HG03025 (cell line): Measurements from ENCODE around the gene DCX.

Experiments
- ATAC-seq: cut with Tn5 transposase; IDR thresholded peaks from one replicate; pipeline ENCODE4 v1.9.1; 2021; ENCODE audit warnings: mild to moderate bottlenecking, moderate library complexity; ENCODE audit not compliant: unreplicated experiment, low FRiP score

Gene DCX

DNA sequence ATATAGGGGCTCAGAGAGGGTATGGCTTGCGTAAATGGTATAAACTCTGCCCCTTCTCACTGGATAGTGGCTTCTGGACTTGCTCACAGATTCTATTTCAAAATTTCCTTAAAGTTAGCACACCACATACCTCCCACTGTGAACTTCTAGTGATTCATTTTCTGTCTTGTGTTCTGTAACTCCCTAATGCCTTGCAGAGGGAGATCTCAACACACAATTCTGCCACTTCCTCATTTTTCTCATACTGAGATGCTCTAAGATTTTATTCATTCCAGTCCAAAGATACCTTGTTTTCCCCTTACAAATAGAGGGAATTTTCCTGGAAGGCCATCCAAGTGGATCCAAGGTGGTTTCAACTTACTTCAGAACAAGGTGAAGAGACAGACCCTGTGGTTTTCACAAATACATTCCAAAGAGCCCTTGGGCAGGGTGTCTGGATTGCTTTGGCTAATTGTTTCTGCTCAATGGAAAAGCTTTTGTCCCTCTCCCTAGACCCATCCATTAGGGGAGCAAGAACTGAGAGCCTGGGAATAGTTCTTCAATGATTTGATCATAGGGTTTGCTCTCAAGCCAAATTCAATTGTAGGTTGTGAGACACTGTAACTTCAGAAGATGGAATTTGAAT is 89.6 kb downstream of the DCX start:
- no peak for ATAC-seq

GRCh38 chrX:111319451-111319850 is 92.5 kb downstream of the DCX start:
- ATAC-seq: no peak

GRCh38 chrX:111318901-111319300 is 93.1 kb downstream of the DCX start:
- ATAC-seq: no peak

DNA sequence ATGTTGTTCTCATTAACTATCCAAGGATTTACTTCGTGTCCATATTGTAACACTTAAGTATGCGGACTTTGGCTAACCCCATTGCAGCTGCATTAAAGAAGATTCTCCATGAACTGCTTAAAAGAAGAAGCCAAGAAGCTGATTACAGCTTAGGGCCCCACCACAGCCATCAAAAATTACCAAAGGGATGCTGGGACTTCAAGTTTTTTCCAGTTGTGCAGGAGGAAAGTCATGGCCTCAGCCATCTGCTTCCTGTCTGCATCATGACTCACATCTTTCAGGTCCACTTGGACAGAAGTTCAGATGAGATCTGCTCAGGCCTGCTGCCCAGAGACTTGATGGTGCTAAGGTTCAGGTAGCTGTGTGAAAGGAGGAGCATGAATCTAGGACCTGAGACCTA is 102.9 kb downstream of the DCX start:
- ATAC-seq: no peak

GRCh38 chrX:111308039-111308438 is 104.0 kb downstream of the DCX start:
- ATAC-seq: no peak

DNA sequence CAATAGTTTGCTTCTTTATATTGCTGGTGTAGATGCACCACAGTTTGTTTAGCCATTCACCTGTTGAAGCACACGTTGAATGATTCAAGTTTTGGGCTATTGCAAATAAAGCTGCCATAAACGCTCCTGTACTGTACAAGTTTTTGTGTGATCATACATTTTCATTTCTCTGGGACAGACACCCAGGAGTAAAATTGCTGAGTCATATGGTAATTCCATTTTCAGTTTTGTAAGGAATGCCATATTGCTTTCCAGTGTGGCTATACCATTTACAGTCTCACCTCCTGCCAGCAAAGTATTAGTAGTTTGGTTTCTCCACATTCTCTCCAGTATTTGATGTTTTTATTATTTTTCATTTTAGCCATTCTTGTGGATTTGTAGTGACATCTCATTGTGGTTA is 109.7 kb downstream of the DCX start:
- no peak for ATAC-seq

GRCh38 chrX:111288841-111289240 is 123.2 kb downstream of the DCX start:
- no peak for ATAC-seq

- ATAC-seq: no peak
Measured at GRCh38 chrX:111284631-111285293, 127.2 kb downstream of the DCX start.

DNA sequence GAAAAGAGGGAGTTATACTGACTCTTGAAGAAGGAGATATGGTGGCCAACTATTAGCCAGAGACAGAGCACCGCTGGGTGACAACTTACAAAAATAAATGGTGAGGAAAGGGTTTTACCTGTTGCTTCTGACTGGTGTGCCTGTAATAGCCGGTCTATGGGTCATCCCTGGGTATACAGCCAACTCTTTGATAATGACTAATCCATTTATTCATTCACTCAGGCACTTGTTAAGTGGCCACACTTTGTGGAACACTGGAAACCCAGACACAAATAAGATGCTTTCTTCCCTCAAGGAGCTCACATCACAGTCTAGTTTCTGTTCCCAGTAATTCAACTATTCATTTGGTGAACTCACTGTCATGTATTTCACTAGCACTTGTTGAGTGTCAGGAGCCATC is 128.5 kb downstream of the DCX start:
- ATAC-seq: no peak

DNA sequence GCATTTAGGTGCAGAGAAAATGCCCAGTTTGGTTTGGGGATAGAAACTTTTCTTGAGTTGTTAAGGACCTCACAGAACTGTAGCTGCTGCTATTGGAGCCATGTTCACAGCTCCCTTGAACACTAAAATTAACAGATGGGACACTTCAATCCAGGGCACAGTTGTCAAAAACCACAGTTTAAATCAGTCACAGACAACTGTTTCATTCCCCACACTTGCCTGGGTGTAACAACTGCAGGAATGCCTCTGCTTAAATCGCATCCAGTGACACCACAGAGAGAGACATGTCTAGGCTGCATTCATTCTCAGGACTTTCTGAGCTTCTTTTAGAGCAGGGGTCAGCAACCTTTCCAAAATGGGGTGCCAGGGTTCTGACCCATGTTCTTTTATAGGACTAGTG is 129.0 kb downstream of the DCX start:
- ATAC-seq: no peak

DNA sequence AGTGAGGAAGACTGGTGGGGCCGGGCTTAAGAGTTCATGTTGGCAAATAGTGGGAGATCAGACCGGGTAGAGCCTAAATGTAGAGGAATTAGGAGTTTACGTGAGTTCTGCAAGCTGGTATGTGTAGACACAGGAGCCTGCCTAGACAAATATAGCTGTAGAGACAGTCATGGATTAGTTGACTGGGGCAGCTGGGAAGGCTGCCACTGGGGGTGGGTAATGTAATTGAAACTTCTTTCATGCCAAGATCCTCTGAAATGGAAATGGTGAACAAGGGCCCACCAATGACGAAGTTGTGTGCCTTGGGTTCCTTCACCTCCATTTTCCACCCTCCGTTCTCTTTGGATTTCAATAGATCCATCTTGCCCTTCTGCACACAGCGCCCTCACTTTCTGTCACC is 129.9 kb downstream of the DCX start:
- ATAC-seq: no peak

- ATAC-seq: no peak
Measured at GRCh38 chrX:111270339-111270738, 141.7 kb downstream of the DCX start, which contains the start of gene CAPN6. Gene CAPN6, minus strand, starts transcription at chrX:111270483. Its CDS starts 6,547 bp downstream, at chrX:111263936.

DNA sequence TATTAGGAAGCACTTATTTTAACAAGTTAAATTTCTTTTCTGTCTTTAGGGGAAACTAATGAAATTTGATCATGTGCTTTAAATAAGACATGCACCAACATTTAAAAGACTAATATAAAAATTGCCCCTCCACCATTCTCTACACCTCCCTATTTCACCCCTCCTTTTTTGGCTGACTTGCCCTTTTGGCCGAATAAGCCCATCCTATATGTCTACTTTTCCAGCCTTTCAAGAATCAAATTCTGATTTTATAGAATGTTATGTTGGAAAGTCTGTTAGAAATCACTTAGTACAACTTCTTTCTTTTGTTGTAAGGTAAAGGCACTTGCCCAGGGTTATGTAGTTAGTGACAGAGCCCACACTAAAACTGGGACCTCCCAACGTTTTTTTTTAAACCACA is 143.5 kb downstream of the DCX start:
- ATAC-seq: no peak

DNA sequence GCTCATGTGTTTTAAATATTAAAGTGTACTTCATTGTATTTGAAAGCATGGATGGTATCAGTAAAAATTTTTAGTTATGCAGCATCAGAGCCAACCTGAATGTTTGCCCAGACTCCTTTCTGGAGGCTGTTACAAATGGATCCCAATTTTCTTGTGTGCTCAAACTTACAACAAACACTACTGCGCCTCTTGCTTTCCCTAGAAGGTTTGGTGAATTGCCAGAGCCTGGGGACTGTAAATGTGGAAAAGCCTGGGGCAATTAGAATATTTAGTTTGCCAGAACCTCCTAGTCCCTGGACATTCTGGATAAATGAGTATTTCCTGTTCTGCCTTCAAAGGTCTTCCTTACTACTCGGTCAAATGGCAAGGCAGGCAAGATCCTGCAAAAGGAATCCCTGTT is 146.5 kb downstream of the DCX start:
- ATAC-seq: no peak

DNA sequence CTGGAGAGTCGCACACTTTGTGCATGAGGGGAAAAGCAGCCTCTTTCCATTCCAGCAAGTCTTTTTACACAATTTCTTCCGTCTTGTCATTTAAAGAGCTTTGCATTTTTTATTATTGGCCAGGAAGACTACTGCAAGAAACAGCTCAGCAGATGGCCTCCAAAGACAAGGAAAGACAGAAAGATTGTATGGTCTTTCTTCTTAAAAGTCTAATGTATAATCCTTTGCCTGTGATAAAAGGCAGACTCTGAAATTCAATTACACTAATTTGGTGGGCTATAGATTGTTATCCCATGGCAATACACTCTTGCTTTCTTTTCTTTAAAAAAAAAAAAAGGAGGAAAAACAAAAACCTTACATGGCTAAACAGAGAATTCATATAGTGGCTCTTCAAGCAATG is 147.6 kb downstream of the DCX start:
- ATAC-seq: no peak

DNA sequence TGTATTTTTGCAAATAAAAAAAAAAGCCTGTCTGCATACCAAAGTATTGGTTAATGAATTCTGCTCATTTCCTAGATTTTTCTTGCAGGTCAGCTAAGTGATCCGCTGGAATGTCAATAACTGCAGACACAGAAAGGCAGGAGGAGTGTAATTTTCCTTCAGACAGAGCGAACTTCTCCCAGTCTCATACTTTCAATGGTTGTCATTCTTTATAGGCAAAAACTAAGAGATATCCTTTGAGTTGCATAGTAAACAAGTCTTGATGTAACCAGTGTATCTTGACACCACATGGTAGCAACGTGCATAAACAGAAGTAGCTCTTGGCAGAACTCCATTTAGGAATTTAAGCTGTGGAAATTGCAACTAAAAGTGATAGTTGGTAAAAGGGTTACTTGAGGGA is 149.9 kb downstream of the DCX start:
- ATAC-seq: no peak

- ATAC-seq: no peak
Measured at GRCh38 chrX:111260451-111260850, 151.5 kb downstream of the DCX start.

DNA sequence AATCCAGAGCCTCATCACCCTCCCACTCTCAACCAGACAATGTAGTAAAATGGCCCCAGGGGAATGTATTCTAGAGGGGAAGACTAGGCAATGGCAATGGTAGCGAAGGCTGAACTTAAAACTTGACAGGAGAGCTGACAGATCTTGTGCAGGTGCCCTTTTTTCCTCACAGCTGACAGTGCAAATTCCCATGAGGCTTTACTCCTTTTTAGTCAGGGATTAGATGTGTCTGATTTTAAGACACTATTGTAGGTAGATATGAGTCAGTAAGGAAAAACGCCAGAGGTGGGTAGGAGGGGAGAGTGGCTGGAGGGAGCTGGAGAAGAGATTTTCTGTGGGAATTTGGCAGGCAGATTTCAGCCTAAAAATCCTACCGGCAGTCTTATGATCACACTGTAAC is 152.4 kb downstream of the DCX start:
- ATAC-seq: no peak

DNA sequence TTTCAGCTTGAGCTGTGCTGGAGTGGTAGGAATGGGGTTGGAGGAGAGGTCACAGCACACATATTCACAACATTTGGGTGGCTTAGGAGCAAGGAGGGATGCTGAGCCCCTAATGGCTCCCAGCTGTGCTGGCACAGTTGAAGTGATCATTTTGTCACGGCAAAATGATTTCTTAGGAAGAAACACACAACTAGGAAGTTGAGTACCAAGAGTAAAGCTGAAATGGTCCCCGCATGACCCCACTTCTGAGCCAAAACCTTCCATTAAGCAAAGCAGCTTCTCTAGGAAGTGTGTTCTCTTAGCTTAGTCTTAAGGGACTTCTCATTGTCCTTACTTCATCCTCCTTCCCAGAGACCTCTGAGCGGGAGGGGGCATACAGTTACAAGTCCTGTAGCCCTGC is 154.3 kb downstream of the DCX start:
- no peak for ATAC-seq

GRCh38 chrX:111254896-111255693 is 156.9 kb downstream of the DCX start:
- no peak for ATAC-seq

GRCh38 chrX:111244235-111244750 is 167.7 kb downstream of the DCX start:
- no peak for ATAC-seq
